ENCODE measurements around the gene ABCC10.

- TF ChIP-seq EZH2 (IDR thresholded peaks at IDR 0.05) (no peak), POLR2AphosphoS5 (IDR thresholded peaks at IDR 0.05; ENCODE audit: borderline replicate concordance, low read depth, low read length) (no peak)
Measured at GRCh38 chr6:43494321-43494720, 67.0 kb downstream of the ABCC10 start.

Data from SK-N-MC (cell line).